GM19455 (cell line): ENCODE measurements around the gene CENPS.
"Not testable (repeated sequence)": the region's sequence is repeated elsewhere in the genome, so short reads cannot be mapped to it uniquely, and the experiment has no call there.

Source experiments
- ATAC-seq: cut with Tn5 transposase; IDR thresholded peaks from one replicate; pipeline ENCODE4 v1.9.1; 2021; ENCODE audit not compliant: unreplicated experiment

CENPS gene

DNA sequence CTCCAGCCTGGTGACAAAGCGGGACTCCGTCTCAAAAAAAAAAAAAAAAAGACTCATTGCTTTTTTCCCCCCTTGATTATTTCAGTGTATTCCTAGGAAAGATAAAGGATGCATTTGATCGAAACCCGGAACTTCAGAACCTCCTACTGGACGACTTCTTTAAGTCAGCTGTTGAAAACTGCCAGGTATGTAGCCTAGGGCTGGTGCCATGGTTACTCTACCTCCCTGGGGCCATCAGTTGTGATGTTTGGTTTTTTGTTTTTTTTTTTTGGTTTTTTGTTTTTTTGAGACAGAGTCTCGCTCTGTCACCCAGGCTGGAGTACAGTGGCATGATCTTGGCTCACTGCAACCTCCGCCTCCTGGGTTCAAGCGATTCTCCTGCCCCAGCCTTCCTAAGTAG, 11.5 kb upstream of the CENPS start:
- not testable (repeated sequence) for ATAC-seq

DNA sequence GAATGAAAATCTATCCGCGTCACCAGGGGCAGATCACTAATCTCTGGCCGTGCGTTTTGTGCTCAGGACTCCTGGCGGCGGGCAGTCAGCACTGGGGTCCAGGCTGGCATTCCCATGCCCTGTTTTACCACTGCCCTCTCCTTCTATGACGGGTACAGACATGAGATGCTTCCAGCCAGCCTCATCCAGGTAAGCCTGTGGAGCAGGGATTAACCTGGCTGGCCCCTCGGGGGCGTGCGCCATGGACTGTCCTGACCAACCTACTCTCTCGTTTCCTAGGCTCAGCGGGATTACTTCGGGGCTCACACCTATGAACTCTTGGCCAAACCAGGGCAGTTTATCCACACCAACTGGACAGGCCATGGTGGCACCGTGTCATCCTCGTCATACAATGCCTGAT, 10.9 kb upstream of the CENPS start:
- ATAC-seq: no peak

DNA sequence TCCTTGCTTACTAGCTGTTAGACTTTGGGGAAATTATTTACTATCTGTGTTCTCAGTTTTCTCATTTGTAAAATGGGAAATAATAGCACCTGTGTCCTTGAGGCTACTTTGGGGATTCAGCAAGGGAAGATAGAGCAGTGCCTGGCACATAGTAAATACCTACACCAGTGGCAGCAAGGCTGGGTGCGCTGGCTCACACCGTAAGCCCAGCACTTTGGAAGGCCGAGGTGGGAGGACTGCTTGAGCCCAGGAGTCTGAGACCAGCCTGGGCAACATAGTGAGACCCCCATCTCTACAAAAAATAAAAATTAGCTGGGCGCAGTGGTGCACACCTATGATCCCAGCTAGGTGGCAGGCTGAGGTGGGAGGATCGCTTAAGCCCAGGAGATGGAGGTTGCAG, 8.6 kb upstream of the CENPS start:
- no peak for ATAC-seq

DNA sequence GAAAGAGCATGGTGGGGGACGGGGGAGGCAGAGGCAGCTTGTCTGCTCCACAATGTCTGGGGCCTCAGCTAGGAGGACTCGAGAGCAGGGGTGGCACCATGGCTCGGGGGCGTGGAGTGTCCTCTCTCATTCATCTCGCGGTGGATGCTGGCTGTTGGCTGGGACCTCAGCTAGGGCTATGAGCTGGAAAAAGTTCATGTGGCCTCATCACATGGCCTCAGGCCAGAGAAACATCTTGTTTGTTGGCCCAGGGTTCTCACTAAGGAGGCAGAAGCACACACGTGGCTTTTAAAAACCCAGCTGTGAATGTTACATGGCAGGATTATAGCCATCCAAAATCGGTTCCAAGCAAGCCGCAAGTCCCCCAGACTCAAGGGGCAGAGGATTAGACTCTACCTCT, 6.2 kb upstream of the CENPS start:
- ATAC-seq: no peak

DNA sequence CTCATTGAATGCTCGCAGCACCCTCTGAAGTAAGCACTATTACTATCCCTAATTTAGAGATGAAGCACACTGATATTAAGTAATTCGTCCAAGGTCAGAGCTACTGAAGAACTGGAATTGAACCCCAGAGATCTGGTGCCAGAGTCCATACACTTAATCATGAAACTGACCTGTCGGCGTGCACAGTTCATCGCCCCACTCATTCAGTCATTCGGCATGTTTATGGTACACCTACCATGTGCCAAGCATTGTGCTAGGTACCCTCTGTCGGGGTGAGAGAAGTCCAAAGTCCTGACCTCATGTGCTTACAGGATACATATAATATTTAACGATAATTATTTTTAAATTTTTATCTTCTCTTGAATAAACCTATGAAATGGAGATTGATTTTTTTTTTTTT, 5.6 kb upstream of the CENPS start:
- ATAC-seq: no peak

DNA sequence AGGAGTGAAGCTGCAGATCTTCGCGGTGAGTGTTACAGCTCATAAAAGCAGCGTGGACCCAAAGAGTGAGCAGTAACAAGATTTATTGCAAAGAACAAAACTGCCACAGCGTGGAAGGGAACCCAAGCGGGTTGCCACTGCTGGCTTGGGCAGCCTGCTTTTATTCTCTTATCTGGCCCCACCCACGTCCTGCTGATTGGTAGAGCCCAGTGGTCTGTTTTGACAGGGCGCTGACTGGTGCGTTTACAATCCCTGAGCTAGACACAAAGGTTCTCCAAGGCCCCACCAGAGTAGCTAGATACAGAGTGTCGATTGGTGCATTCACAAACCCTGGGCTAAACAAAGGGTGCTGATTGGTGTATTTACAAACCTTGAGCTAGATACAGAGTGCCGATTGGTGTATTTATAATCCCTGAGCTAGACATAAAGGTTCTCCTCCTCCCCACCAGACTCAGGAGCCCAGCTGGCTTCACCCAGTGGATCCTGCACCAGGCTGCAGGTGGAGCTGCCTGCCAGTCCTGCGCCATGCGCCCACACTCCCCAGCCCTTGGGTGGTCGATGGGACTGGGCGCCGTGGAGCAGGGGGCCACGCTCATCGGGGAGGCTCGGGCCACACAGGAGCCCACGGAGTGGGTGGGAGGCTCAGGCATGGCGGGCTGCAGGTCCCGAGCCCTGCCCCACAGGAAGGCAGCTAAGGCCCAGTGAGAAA, 4.3 kb upstream of the CENPS start:
- ATAC-seq: not testable (repeated sequence)

DNA sequence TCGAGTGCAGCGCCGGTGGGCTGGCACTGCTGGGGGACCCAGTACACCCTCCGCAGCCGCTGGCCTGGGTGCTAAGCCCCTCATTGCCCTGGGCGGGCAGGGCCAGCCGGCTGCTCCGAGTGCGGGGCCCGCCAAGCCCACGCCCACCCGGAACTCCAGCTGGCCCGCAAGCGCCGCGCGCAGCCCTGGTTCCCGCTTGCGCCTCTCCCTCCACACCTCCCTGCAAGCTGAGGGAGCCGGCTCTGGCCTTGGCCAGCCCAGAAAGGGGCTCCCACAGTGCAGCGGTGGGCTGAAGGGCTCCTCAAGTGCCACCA, 3.7 kb upstream of the CENPS start:
- not testable (repeated sequence) for ATAC-seq

DNA sequence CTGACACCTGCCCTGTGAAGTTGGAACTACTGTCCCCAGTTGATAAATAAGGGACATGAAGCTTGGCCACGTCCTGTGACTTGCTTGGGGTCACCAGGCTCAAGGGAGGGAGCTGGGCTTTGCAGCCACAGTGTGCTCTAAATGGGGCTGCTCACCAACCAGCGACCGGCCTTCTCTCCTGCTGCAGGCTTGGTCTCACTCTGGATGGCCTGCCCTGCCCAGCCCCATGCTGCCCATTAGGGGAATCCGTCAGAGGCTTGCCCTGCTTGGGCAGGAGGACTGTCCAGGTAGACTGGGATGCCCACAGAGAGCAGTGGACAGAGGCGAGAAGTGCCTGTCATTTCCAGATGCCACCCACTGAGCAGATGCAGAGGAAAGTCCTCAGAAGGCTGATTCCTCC, 1.2 kb upstream of the CENPS start:
- ATAC-seq: no peak

DNA sequence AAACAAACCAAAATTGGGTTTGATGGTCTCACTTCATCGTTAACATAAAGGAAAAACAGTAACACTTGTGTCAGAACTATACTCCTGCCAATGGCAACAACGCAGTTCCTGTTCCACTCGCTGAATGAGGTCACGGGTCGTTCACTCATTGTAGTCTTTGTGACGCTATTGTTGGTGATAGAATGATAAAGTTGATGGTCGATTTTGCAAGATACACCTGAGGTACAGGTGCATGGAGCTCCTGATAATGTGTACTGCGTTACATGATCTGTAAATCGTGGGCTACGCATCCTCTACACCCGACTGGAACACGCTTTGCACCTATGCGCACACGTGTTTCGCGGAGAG, 391 bp upstream of the CENPS start:
- peak; percentile 17 for ATAC-seq

DNA sequence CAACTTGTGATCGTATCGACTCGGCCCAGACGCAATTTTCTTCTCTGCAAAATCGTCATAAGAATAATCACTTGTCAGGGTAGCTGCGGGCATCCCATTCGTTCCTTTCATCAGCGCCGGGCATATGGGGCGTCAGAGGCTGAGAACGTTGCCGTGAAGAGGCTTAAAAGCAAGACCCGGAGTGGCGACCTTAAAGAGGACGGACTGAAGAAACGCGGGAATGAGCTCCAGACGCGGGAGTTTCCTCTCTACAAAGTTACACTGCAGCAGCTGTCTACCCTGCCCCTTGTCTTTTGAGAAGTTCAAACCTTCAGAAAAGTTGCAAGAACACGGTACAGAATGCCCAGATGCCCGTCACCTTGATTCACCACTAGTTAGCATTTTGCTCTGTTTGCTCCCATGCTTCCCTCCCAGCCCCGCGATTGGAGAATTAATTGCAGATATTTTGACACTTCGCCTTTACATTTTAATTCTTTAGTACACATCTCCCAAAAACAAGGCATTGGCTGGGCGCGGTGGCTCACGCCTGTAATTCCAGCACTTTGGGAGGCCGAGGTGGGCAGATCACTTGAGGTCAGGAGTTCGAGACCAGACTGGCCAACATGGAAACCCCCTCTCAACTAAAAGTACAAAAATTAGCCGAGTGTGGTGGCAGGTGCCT, 967 bp downstream of the CENPS start:
- ATAC-seq: no peak

DNA sequence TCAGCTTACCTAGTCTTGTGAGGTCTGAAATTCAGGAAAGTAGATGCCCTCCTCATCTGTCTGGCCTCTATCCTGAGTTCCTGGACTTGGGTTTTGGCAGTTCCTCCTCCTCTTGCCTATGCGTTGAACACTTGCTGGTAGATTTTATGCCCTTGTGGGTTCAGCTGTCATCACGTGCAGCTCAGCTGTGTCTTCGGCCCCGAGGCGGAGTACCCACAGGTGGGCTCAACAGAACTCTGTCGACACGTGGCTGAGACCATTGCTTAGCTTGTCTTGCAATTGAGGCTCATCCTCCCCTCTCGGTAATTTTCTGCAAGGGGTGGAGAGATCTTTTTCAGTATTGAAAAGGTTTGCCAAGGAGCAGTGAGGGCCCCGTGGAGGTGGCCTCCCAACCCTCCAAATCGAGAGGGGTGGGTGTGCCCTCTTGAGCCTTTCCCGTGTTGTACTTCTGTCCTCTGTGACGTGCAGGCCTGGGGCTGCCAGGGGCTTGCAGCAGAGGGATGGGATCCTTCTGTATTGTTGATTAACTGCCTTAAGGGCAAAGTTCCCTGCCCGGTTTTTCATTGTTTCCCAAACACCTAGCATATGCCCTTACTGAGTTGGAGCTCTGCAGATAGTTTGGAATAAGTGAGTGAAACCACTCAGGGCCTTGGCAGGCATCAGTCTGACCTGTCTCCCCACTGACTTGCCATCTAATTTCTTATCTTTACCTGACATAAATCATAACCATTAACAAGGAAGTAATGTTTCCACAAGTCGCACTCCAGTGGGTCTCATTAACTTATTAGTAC, 2.9 kb downstream of the CENPS start:
- ATAC-seq: no peak

DNA sequence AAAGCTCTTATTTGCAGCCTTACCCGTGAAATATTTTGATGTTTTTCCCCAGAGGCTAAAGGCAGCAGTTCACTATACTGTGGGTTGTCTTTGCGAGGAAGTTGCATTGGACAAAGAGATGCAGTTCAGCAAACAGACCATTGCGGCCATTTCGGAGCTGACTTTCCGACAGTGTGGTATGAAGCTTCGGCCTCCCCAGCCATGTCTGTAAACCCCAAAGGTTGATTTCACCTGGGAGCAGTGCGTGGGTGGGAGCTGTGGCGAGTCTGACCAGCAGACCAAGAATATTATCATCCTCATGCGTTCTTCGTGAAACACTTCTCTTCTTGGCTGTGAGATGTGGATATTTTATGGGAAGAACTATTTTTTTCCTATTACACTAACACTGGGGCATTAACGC, 3.6 kb downstream of the CENPS start:
- ATAC-seq: no peak

DNA sequence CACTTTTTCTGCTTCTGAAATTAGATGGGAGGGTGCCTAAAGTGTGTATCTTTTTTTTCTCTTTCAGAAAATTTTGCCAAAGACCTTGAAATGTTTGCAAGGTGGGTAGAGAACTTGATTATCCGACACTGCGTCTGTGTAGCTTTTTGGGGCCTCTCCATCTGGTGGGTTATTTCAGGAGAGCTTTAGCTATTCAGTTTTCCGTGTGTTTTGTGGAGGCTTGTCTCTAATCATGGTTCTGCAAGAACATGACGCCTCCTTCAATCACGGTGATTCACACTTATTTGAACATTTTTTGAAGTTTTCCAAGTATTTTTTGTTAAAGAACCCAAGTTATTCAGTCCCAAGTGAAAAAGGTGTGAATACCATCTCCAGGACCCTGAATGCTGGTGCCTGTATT, 4.4 kb downstream of the CENPS start:
- ATAC-seq: no peak

DNA sequence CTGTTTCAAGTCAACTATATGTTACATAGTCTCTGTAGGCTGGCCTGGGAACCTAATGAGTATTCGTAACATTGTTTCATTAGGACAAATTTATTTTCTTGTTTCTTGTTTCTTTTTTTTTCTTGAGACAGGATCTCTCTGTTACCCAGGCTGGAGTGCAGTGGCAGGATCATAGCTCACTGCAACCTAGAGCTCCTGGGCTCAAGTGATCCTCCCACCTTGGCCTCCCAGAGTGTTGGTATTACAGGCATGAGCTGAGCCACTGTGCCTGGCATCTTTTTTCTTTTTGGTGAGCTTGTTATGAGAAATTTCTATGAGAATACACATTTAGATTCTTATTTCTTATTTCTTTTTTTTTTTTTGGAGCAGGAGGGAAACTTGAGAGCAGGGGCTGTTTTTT, 6.8 kb downstream of the CENPS start:
- ATAC-seq: no peak

DNA sequence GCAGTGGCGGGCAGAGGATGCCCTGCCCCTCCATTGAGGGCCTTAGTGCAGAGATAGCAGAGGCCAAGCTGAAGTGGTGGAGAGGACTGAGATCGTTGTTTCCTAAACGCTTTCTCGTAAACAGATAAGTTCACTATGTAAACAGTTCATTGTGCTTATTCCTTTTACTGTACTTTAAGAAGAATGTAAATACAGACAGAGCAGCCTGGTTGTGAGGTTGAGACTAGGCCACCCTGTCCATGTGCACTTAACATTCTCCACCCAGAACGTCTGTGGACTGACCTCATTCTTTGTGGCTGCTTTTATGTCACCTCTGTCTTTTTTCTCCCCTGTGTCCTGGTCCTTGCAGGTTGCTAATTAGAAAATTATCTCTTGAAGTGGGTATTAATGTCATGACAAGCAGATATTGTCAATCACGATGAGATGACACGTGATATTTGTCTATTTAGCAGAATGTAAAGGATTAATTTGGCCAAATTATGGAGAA, 8.5 kb downstream of the CENPS start:
- ATAC-seq: no peak

DNA sequence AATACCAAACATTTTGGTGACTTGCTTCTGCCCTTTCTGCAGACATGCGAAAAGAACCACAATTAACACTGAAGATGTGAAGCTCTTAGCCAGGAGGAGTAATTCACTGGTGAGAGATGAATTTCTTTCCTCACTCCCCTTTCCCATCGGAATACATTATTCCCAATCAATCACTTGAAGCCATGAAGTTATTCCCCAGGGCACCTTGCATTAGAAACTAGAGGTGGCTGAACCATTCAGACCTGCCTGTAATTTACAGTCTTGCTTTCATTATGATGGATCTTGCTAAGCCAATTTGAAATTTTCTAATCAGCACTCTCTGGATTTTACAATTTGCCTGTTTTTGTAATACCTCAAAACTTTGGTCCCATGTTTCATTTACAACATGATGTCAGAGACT, 10.1 kb downstream of the CENPS start:
- ATAC-seq: no peak

DNA sequence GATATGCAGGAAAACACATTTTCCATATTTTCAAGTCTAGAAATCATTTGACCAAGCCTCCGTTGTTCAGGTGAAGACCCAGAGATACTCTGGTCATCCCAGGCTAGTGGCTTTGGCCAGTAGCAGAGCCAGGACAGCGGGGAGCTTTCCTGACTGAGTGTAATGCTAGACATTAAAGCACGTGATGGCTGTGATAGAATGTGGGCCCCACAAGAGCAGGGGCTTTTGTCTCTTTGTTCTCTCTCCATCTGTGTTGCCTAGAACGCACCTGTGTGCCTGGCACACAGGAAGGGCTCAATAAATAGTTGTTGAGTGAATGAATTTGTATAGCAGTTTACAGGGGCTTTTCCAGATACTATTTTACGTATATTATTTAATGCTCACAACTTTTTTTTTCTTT, 10.6 kb downstream of the CENPS start:
- no peak for ATAC-seq

DNA sequence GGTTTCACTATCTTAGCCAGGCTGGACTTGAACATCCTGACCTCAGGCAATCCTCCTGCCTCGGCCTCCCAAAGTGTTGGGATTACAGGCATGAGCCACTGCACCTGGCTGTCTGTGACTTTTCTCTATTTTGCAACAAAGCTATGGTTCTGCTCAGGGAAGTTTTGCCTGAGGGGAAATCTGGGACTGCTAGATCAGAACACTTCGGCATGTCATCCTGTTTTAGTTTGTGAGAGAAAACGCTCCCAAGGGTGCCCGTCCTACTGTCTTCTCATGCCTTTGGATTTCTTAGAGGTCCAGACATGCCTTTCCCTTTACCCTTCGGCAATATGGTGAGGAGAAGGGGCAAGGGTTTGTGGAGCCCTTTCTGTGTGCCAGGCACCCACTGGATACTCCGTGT, 14.0 kb downstream of the CENPS start:
- no peak for ATAC-seq

DNA sequence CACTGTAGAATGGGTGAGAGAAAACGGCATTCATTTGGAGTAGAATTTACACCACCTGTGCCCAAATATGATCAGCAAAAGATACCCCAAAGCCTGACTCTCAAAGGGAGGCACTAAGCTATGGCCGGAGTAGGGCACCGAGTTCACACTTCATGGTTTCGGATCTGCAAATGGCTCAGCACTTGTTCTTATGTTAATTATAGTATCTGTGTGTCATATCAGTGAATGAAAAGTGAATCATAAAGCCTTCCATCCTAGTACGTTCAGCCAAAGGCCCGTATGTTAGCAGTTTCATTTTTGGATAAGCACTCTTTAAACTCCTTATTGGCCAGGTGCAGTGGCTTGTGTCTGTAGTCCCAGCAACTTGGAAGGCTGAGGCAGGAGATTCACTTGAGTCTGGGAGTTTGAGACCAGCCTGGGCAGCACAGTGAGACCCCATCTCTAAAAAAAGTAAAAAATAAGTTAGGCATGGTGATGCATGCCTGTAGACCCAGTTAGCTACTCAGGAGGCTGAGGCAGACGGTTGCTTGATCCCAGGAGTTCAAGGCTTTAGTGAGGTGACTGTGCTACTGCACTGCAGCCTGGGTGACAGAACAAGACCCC, 14.7 kb downstream of the CENPS start:
- ATAC-seq: no peak

DNA sequence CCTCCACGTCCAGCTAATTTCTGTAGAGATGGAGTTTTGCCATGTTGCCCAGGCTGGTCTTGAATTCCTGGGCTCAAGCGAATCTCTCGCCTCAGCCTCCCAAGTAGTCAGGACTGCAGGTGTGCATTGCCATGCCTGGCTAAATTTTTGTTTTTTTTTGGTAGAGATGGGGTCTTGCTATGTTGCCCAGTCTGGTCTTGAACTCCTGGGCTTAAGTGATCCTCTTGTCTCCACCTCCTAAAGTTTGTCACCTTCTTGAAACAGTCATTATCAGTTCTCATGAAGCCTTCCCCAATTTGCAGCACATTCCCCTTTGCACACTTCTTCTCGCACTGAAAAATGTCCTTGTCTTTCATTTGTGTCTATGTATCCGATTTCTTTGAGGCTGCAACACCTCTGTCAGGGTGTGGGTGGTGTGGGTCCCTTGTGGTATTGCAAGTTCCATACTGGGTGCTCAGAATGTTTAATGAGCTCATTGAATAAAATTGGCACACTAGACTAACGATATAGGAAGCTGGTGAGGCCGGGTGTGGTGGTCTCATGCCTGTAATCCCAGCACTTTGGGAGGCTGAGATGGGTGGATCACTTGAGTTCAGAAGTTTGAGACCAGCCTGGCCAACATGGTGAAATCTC, 16.7 kb downstream of the CENPS start:
- ATAC-seq: no peak

DNA sequence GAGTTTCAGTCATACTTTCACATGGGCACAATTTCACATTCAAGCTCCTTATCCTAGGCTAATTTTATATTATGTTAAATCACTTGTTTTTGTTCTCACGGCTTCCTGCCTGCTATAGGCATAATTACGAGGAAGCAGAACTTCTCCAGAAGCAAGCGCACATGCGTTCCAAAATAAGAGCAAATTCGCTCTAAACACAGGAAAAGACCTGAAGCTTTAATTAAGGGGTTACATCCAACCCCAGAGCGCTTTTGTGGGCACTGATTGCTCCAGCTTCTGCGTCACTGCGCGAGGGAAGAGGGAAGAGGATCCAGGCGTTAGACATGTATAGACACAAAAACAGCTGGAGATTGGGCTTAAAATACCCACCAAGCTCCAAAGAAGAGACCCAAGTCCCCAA, 19.5 kb downstream of the CENPS start, which contains the start of gene CORT:
CORT (plus strand) TSS at position 281 of the 400 bp plus-strand sequence. CDS start 193 bp downstream, outside the sequence.
- ATAC-seq: no peak
